GM19240 (cell line): ENCODE measurements around the gene TCEA3.

Experiments used
- DNase-seq: peaks from one replicate; pipeline ENCODE4 v3.0.0; 2011; ENCODE audit warnings: low spot score; ENCODE audit not compliant: insufficient read length

The TCEA3 gene

GRCh38 chr1:23368562-23369334 is 55.8 kb downstream of the TCEA3 start:
- DNase-seq: peak; percentile 52

GRCh38 chr1:23367791-23368561 is 56.6 kb downstream of the TCEA3 start:
- DNase-seq: peak; percentile 95

- DNase-seq: no peak
Observed at GRCh38 chr1:23367451-23367790, 57.1 kb downstream of the TCEA3 start.

DNA sequence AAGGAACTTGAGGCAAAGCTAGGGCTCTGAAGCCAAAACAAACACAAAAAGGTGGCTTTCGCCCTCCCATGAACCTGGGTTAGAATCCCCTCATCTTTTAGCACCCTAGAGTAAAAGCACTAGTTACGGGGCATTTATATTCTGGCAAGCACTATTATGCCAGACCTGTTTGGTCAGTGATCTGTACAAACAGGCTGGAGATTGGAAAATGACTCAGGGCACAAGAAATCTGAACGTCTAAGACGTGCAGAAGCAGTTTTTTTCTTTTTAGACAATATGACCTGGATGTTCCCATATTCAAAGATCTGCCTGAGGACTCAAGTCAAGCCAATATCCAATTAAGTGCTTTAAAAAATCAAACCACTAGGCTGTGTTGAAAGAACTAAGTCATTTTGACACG is 58.0 kb downstream of the TCEA3 start:
- no peak for DNase-seq

DNA sequence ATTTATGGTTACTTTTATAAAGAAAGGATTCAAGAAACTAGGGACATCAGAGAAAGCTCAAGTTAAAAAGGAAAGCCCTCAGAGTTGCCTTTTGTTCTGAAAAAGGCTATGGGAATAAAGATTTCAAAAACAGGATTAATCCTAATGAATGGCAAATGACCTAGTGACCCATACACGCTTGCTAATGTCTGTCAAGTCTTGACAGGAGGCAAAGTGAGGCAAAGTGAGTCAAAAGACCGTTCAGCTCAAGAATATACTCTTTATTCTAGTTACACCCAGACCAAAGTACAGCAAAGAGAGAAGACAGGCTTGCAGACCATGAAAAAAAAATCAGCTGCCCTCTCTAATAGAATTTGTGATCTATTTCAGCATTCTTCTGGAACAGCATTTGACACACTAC is 58.4 kb downstream of the TCEA3 start:
- no peak for DNase-seq

DNA sequence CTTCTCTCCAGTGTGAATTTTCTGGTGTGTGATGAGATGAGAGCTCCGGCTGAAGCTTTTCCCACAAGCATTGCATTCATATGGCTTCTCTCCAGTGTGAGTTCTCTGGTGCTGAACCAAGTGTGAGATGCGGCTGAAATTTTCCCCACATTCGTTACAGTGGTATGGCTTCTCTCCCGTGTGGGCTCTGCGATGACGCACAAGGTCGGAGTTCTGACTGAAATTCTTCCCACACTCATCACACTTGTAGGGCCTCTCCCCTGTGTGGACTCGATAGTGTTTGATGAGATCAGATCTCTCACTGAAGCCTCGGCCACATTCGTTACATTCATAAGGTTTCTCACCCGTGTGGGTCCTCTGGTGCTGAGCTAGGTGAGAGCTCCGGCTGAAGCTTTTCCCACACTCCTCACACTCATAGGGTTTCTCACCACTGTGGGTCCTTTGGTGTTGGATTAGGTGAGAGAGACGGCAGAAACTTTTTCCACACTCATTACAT is 62.3 kb downstream of the TCEA3 start:
- no peak for DNase-seq

DNA sequence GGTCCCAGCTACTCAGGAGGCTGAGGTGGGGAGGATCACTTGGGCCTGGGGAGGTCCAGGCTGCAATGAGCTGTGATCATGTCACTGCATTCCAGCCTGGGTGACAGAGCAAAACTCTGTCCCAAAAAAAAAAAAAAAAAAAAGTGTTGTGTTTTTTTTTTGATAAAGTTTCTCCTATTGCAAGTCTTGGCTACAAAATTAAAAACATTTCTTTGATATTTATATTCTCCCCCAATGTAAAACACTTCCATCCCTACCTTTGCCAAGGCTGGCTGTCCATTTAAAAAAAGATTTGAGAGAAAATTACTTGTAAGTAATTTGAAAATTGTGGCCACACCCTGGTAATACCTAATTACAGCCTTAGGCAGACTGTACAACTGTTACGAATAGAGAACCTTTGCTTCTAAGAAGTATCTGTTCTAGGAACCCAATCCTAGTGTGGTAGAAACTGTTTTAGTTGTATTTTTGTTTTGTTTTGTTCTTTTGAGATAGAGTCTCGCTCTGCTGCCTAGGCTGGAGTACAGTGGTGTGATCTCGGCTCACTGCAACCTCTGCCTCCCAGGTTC is 66.2 kb downstream of the TCEA3 start:
- no peak for DNase-seq

DNA sequence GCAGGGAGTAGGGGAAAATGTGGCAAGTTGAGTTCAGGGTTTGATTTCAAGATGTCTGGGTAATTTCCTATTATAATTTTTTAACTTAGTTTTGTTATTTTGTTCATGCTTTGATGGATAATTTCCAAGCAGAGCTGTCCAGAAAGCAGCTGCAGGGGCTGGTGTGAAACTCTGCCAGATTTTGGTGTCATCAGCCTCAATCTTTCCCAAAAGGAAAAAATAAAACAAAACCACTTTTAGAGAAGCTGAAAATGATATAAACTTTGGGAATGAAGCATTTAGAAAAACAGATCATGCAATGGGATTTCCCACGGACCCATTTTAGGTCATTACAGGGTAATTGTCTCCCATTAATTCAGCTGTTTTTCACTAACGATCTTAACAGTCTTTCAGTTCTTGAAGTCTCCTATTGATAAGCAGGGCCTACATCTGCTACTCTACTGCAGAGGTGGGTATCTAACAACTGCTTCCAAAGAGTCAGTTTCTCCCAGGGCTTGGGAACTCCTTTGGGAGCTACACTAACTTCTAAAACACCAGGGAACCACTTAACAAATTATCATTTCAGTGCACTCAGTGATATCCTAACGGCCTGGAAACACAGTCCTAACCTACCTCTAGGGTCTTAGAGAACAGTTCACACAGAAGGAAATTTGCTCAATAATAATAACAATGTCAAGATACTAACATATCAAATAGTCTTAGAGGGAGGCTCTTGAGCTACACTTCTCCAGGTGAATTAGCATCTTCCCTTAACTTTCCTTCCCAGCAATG is 67.2 kb downstream of the TCEA3 start:
- DNase-seq: no peak

DNA sequence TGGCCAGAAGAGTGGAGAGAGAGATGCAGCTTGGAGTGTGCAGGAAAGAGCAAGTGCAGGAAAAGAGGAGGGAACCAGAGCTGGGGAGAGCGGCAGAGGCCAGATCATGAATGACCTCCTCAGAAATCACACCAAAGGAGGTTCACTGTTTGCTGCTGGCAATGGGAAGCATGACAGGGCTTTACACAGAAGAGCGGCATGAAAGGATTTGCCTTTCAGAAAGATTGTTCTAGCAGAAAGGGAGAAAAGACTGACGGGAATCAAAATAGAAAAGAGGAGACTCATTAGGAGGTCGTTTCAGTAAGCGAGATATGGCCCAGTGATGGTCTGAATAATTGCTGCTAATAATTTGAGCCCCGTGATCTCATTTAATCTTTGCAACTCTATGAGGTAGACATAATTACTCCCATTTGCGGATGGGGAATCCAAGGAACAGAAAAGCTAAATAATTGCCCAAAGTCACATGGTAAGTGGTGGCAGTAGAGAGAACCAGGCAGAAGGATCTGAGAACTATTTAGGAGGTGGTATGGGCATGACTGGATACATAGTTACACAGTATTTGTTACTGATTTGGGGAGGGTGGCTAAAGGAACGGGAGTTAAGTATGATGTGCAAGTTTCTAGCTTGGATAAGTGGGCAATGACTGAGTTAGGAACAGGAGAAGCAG is 67.9 kb downstream of the TCEA3 start:
- no peak for DNase-seq

- DNase-seq: no peak
Observed at GRCh38 chr1:23354245-23354644, 70.3 kb downstream of the TCEA3 start.

GRCh38 chr1:23352096-23352695 is 72.4 kb downstream of the TCEA3 start:
- DNase-seq: no peak

GRCh38 chr1:23345920-23346319 is 78.6 kb downstream of the TCEA3 start:
- DNase-seq: no peak

- no peak for DNase-seq
Observed at GRCh38 chr1:23344987-23345472, 79.5 kb downstream of the TCEA3 start.

- peak; percentile 97 for DNase-seq
Observed at GRCh38 chr1:23344111-23344986, 80.2 kb downstream of the TCEA3 start, which contains the start of gene HNRNPR. Gene HNRNPR (minus strand): TSS chr1:23344284. CDS start chr1:23341008, 3,276 bp downstream.

DNA sequence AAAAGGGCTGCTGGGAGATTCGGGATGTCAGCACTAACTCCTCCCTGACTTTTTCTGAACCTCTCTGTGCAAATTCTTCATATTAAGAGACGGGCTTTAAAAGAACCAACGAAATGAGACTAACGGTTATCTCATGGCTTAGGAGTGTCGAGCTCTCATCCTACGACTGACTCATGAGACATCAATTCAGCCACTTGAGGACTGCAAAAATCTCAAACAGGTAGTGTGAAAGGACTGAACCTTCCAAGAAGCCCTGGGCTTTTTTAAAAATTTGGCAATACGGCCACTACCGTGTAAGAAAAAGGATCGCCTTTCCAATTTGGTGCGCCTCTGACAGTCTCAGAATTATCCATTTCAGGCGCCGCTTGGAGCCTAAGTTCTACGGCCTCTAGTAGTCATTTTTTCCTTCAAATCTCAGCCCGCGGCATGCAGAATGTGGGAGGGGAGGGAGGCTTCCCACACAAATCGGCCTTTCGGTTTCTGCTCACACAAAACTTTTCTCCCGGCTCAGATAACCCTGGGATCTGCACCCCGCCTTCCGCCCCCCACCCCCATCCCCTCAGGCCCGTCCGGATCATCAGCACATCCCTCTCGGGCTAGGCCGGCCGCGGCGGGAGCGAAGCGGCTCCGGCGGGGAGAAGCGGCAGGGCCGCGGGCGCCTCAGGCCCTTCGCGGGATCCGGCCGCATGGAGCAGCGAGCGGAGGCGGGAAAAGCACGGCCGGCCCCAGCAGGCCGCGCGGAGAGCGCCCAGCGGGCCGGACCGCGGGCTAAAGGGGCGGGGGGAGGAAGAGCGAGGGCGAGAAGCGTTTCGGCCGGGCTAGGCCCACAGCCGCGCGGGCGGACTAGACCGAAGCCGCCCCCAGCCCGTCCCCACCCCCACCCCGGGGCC is 81.1 kb downstream of the TCEA3 start:
- DNase-seq: no peak

DNA sequence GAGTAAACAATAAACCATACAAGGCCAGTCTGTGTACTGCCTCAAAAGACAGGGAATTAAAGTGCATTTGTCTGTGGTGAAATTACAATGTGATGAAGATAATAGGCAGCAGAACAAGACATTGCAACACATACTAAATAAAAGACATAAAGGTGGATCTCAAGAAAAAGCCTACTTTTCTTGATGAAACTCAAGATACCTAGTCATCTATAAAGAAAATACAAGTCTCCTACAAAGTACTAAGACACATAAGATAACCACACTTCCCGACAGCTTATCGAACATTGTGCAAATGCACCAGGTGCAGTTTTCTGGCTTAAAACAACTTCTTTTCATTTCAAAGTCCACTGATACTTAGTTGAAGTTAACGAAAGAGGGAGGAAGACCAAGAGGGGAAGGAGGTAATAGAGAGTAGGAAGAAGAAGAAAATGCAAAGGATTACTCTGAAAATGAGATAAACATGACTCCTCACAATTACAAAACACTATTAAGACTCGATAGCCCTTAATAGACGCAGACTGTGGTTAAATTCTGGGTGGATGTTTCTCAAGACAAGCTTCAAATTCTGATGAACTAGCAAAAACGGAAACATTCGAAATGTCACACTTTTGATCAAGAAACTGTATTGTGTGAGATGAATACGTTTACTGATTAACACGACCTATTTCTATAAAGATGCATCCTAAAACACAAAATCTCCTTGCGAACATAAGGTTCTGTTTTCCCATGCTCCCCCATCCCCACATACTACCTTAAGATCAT is 82.4 kb downstream of the TCEA3 start:
- no peak for DNase-seq

- no peak for DNase-seq
Observed at GRCh38 chr1:23339632-23340031, 84.9 kb downstream of the TCEA3 start.

DNA sequence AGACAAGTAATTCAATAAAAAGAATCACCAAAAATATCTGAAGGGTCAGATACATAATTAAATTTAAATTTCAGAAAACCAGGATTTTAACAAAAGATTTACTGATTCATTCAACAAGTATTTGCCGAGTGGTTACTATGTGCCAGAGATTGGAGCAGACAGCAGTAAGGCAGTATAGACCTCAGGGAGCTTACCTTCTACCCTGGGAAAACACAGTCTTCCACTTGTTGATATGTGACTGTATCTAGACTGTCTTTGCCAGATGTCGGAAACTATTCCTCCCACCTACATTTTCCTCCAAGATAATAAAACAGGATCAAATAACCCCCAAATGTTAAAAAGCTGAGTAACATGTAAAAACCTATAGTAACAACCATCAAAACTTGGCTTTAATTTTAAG is 86.7 kb downstream of the TCEA3 start:
- no peak for DNase-seq
